T-helper 1 cell treated with Interleukin-12 subunit alpha and Interleukin-12 subunit beta and Interleukin-4 antibody, amounts not matched to agents 30 μg/mL and 1 μg/mL, for 36 hours (primary cell): ENCODE measurements around the gene PDSS1.
"Not testable (repeated sequence)": the region's sequence is repeated elsewhere in the genome, so short reads cannot be mapped to it uniquely, and the experiment has no call there.

Source experiments
- H3K27ac Mint-ChIP-seq: one replicate; pipeline ENCODE4 v1.8.0; 2021; ENCODE audit warnings: mild to moderate bottlenecking, mixed read lengths
- H3K27me3 Mint-ChIP-seq: one replicate; pipeline ENCODE4 v1.8.0; 2021; ENCODE audit warnings: low read depth, mixed read lengths
- H3K36me3 Mint-ChIP-seq: one replicate; pipeline ENCODE4 v1.8.0; 2021; ENCODE audit warnings: low read depth, mixed read lengths
- H3K4me1 Mint-ChIP-seq: one replicate; pipeline ENCODE4 v1.8.0; 2021; ENCODE audit warnings: low read depth, mixed read lengths
- H3K4me3 Mint-ChIP-seq: one replicate; pipeline ENCODE4 v1.8.0; 2021; ENCODE audit warnings: mild to moderate bottlenecking, moderate library complexity, mixed read lengths
- H3K9me3 Mint-ChIP-seq: one replicate; pipeline ENCODE4 v1.8.0; 2021; ENCODE audit warnings: mixed read lengths

The PDSS1 gene

DNA sequence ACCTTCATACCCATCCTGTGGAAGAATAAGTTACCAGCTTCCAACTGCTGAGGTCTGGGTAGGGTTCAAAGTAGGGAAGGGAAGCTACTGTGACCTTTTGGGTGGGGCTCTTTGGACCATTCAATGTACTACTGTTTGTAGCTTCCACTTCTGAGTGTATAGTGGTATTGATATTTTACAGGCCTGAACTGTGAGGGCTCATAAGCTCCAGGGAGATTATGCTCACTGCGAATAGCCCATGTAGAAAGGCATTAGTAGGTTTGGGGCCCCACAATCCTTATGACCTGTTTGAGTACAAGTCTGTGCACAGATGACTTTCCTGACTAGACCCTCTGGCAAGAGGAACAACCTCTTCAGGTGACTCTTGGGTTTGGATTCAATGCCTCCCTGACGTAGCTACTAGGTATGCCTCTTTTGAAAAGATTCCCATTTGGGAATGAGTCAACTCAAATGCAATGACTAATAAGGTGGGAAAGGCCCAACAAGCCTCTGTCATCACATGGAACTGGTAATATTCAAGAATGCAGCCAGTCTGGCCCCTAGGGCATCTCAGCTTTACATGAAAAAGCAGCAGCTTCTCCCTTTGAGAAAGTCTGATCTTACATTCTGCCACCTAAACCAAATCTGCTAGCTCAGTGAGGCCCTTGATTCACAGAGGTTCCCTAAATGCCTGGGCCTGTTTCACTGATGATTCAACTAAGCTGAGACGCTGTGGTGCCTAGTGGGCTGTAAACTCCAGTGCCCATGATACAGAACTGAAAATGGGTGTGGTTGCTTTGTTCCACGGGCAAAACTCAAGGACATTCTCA is 83.5 kb downstream of the PDSS1 start:
- H3K4me3 Mint-ChIP-seq: no peak overlapping the region
- no peaks in the 10 kb centered on the region for H3K27me3 Mint-ChIP-seq
- peaks cover 38% of the 10 kb centered on the region for H3K4me1 Mint-ChIP-seq
- peaks cover 2% of the 10 kb centered on the region for H3K36me3 Mint-ChIP-seq
- H3K9me3 Mint-ChIP-seq: no peaks in the 10 kb centered on the region
- H3K27ac Mint-ChIP-seq: peak overlapping the region; percentile 43

DNA sequence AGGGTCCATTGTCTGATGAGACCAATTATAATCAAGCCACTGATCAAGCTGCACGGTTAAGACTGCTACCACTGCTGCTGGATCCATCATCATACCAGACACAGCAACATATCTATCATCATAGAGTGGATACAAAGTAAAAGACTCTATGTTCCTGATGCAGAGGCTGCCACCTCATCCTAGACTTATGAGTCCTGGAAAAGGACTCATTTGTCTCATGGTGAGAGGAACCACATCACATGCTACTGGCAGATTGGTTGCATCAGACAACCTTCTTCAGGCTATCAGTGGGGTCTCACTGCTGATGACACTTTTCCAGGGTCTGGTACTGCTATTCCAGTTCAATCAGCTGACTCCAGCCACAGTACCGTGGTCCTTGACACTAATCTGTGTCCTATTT is 84.3 kb downstream of the PDSS1 start:
- H3K9me3 Mint-ChIP-seq: no peaks in the 10 kb centered on the region
- H3K4me1 Mint-ChIP-seq: peaks cover 42% of the 10 kb centered on the region
- peaks cover 2% of the 10 kb centered on the region for H3K36me3 Mint-ChIP-seq
- no peak overlapping the region for H3K4me3 Mint-ChIP-seq
- no peak overlapping the region for H3K27ac Mint-ChIP-seq
- H3K27me3 Mint-ChIP-seq: no peaks in the 10 kb centered on the region

DNA sequence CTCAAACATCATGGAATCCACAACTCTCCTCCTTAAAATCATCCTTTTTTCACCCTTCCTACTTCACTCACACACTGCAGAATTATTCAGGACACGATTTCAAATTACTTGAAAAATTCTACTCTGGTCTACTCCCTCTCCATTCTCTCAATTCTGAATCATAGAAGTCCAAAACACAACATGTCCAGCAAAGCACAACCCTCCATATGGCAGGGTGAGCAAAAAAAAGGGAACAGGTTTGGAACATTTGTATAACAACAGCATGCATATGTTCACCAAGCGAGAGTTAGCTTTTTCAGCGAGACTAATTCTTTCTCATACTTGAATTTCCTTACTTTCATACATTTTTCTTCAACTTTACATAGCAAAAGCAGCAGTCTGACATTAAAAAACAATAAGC is 89.9 kb downstream of the PDSS1 start:
- no peaks in the 10 kb centered on the region for H3K9me3 Mint-ChIP-seq
- no peak overlapping the region for H3K4me3 Mint-ChIP-seq
- peaks cover 17% of the 10 kb centered on the region for H3K36me3 Mint-ChIP-seq
- no peak overlapping the region for H3K27ac Mint-ChIP-seq
- no peaks in the 10 kb centered on the region for H3K27me3 Mint-ChIP-seq
- H3K4me1 Mint-ChIP-seq: peaks cover 22% of the 10 kb centered on the region

DNA sequence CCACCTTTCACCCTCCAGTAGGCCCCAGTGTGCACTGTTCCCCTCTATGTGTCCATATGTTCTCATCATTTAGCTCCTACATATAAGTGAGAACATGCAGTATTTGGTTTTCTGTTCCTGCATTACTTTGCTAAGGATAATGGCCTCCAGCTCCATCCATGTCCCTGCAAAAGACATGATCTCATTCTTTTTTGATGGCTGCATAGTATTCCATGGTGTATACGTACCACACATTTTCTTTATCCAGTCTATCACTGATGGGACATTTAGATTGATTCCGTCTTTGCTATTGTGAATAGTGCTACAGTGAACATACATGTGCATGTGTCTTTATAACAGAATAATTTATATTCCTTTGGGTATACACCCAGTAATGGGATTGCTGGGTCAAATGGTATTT is 92.3 kb downstream of the PDSS1 start:
- H3K36me3 Mint-ChIP-seq: peaks cover 17% of the 10 kb centered on the region
- H3K4me3 Mint-ChIP-seq, H3K27me3 Mint-ChIP-seq, H3K27ac Mint-ChIP-seq, H3K9me3 Mint-ChIP-seq: not testable (repeated sequence)
- H3K4me1 Mint-ChIP-seq: peaks cover 15% of the 10 kb centered on the region

DNA sequence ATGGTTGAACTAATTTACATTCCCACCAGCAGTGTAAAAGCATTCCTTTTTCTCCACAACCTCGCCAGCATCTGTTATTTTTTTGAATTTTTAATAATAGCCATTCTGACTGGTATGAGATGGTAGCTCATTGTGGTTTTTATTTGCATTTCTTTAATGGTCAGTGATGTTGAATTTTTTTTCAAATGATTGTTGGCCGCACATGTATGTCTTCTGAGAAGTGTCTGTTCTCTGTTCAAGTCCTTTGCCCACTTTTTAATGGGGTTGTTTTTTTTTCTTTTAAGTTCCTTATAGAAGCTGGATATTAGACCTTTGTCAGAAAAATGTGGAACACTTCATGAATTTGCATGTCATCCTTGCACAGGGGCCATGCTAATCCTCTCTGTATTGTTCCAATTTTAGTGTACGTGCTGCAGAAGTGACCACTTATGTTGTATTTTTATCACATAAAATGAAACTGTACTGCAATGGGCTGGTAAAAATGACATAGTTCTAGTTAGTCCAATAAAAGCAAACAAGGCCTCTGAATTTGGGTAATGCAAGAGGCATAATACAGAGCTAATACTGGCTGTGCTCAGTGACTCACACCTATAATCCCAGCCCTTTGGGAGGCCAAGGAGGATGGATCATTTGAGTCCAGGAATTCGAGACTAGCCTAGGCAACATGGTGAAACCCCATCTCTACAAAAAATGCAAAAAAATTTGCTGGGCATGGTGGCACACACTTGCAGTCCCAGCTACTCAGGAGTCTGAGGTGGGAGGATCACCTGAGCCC is 92.9 kb downstream of the PDSS1 start:
- H3K27ac Mint-ChIP-seq: no peak overlapping the region
- H3K36me3 Mint-ChIP-seq: peaks cover 18% of the 10 kb centered on the region
- H3K4me1 Mint-ChIP-seq: peaks cover 15% of the 10 kb centered on the region
- no peaks in the 10 kb centered on the region for H3K27me3 Mint-ChIP-seq
- peaks cover 2% of the 10 kb centered on the region for H3K9me3 Mint-ChIP-seq
- no peak overlapping the region for H3K4me3 Mint-ChIP-seq

DNA sequence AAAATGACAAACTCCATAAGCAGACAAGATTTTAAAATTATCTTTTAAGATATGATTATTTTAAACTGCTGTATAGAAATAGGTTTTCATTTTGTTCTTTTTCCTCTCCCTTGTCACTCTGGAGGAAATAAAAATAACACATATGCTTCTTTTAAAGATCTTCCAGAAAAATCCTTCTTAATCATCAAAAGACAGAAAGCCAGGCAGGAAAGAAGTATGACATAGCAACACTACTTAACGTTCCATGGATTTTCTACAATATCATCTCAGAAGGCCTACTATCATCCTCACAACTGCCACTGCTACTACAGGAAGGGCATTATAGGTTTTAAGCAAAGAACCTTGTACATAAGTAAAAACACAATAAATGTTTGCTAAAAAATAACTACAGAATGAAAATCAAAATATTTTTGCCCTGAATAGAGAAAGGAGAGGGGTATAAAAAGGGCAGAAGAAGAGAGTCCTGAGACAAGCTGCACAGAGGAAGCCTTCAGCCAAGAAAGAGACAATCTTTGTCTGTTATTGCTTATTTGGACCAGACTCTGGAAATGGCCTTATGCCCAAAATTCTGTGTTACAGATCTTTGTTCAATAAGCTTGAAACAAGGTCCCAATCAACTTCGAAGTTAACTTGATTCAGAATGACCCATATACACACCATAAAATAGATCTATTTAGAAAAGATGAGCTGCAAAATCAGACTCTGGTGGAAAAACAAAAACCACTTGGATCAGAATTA is 95.4 kb downstream of the PDSS1 start:
- peaks cover 6% of the 10 kb centered on the region for H3K4me1 Mint-ChIP-seq
- H3K27ac Mint-ChIP-seq: no peak overlapping the region
- H3K4me3 Mint-ChIP-seq: no peak overlapping the region
- H3K9me3 Mint-ChIP-seq: peaks cover 4% of the 10 kb centered on the region
- H3K36me3 Mint-ChIP-seq: peaks cover 16% of the 10 kb centered on the region
- no peaks in the 10 kb centered on the region for H3K27me3 Mint-ChIP-seq
